Fibroblast of lung (primary cell): ENCODE data around the gene OTUD3. TPM values are rescaled to one million over a fixed set of nuclear protein-coding genes. Genes with fewer than 3 reads are reported as not detected.
A peak's percentile ranks its signal among the peaks of the same experiment; 100 is the strongest.

Experiments
- DNase-seq, 2 donors: peaks; one replicate each; pipeline versions ENCODE4 v3.0.0 to v3.0.0-alpha.2; 2010; ENCODE audit warnings: low read depth in 2 of 2
- H2AFZ ChIP-seq: 2 replicates; pipeline ENCODE4 v1.5.1; 2012; ENCODE audit warnings: low read length, control low read depth, inconsistent platforms
- H3K27ac ChIP-seq: 2 replicates; pipeline ENCODE4 v1.5.1; 2011; ENCODE audit warnings: low read length, control low read depth; ENCODE audit not compliant: insufficient read depth
- H3K27me3 ChIP-seq: 2 replicates; pipeline ENCODE4 v1.5.1; 2011; ENCODE audit warnings: mild to moderate bottlenecking, low read length; ENCODE audit not compliant: control insufficient read depth, insufficient read depth
- H3K36me3 ChIP-seq: 2 replicates; pipeline ENCODE4 v1.5.1; 2011; ENCODE audit warnings: low read length; ENCODE audit not compliant: control insufficient read depth, insufficient read depth
- H3K4me1 ChIP-seq: 2 replicates; pipeline ENCODE4 v1.5.1; 2011; ENCODE audit warnings: low read length; ENCODE audit not compliant: control insufficient read depth, insufficient read depth; ENCODE audit errors: extremely low read depth
- H3K4me2 ChIP-seq: 2 replicates; pipeline ENCODE4 v1.5.1; 2011; ENCODE audit warnings: low read length, control low read depth; ENCODE audit not compliant: insufficient read depth; ENCODE audit errors: extremely low read depth
- H3K4me3 ChIP-seq, 4 experiments: fragments of 200-600 bp in 1 of 4; sonication (generic) in 1 of 4; replicated peaks in 1 of 4; 2 replicates each; pipeline ENCODE4 v1.5.1; 2011 to 2016; ENCODE audit warnings: low read length in 4 of 4, low read depth in 3 of 4, mild to moderate bottlenecking in 3 of 4, control low read depth in 2 of 4, inconsistent platforms in 1 of 4, mixed read lengths in 1 of 4; ENCODE audit not compliant: insufficient read depth in 1 of 4; ENCODE audit errors: control extremely low read depth in 1 of 4
- H3K79me2 ChIP-seq: 2 replicates; pipeline ENCODE4 v1.5.1; 2012; ENCODE audit warnings: mild to moderate bottlenecking, low read length, inconsistent platforms; ENCODE audit not compliant: control insufficient read depth, insufficient read depth
- H3K9ac ChIP-seq: 2 replicates; pipeline ENCODE4 v1.5.1; 2011; ENCODE audit warnings: mild to moderate bottlenecking, low read length, control low read depth; ENCODE audit not compliant: insufficient read depth
- H3K9me3 ChIP-seq: 2 replicates; pipeline ENCODE4 v1.5.1; 2012; ENCODE audit warnings: low read depth, low read length; ENCODE audit not compliant: control insufficient read depth, insufficient read depth
- H4K20me1 ChIP-seq: 2 replicates; pipeline ENCODE4 v1.5.1; 2011; ENCODE audit warnings: low read length; ENCODE audit not compliant: control insufficient read depth, insufficient read depth; ENCODE audit errors: extremely low read depth
- CTCF ChIP-seq, 2 donors: IDR thresholded peaks in 1 of 2; conservative IDR thresholded peaks in 1 of 2; 1 replicate in 1 of 2; 2 replicates in 1 of 2; pipeline ENCODE4 v1.5.1; 2011 to 2012; ENCODE audit warnings: low read length in 2 of 2, control low read depth in 1 of 2, inconsistent platforms in 1 of 2, low read depth in 1 of 2, mild to moderate bottlenecking in 1 of 2
- EZH2 ChIP-seq: IDR thresholded peaks from 2 replicates; pipeline ENCODE4 v1.5.1; 2012; ENCODE audit warnings: low read length, control low read depth, mild to moderate bottlenecking; ENCODE audit errors: missing control alignments
- polyA minus RNA-seq: library from RNA; depleted of rRNA, polyadenylated mRNA; stranded (reverse); fragments of >200 nt; gene quantifications from 2 replicates; pipeline ENCODE4 v1.2.3, GENCODE V29; 2011; ENCODE audit warnings: low replicate concordance
- polyA plus RNA-seq, 2 donors: library from polyadenylated mRNA; depleted of rRNA in 1 of 2; stranded (reverse) in 1 of 2; unstranded in 1 of 2; fragments of >200 nt; gene quantifications; 2 replicates each; pipeline ENCODE4 v1.2.1, GENCODE V29; 2011 to 2012; ENCODE audit warnings: missing spikeins in 1 of 2
- total RNA-seq: library from RNA; depleted of rRNA; stranded (reverse); fragments of >200 nt; gene quantifications from 2 replicates; pipeline ENCODE4 v1.2.1, GENCODE V29; 2014

The OTUD3 gene
- total RNA-seq: 5.0 and 5.1 TPM in 2 replicates
- polyA plus RNA-seq: 2.9 and 3.0 TPM in 2 replicates
- 2.0 and 2.5 TPM in 2 replicates for polyA plus RNA-seq (2012)
- 0.24 and 0.26 TPM in 2 replicates for polyA minus RNA-seq

- H3K79me2 ChIP-seq: peaks cover 42% of the 10 kb centered on the region
- H4K20me1 ChIP-seq: no peaks in the 10 kb centered on the region
- no peak for TF ChIP-seq EZH2
- peak; percentile 79 to 88 for TF ChIP-seq CTCF (conservative IDR thresholded peaks at IDR 0.05 in 1 of 2, IDR thresholded peaks at IDR 0.05 in 1 of 2; ENCODE audit: low read depth in 1 of 2, low read length in 2 of 2)
- no peaks in the 10 kb centered on the region for H3K9me3 ChIP-seq
- DNase-seq: peak; percentile 93 to 98
- H3K36me3 ChIP-seq: no peaks in the 10 kb centered on the region
- H3K27me3 ChIP-seq: peaks cover under 1% of the 10 kb centered on the region
- H3K4me2 ChIP-seq: peak within 1 kb of the TSS; percentile 94
- peak within 1 kb of the TSS; percentile 88 for H3K9ac ChIP-seq
- H3K4me1 ChIP-seq: peaks cover 9% of the 10 kb centered on the region
- peak within 1 kb of the TSS; percentile 44 to 96 (median 82) for H3K4me3 ChIP-seq
- H3K27ac ChIP-seq: peak within 1 kb of the TSS; percentile 78
- H2AFZ ChIP-seq: peak within 1 kb of the TSS; percentile 67
These were observed at the start of gene OTUD3 for GRCh38 chr1:19882111-19883071. TSS of gene OTUD3 (plus strand) at chr1:19882395. CDS start at chr1:19882514, 119 bp downstream.

DNA sequence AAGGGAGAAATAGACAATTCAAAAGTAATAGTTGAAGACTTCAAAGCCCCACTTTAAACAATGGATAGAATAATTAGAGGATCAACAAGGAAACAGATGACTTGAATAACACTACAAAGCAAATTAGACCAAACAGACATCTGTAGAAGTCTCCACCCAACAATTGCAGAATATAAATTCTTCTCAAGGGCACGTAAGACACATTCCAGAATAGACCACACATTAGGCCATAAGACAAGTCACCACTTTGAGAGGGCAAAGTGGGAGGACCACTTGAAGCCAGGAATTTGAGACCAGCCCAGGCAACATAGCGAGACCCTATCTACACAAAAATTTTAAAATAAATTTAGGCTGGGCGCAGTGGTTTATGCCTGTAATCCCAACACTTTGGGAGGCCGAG, 46.6 kb upstream of the OTUD3 start:
- DNase-seq: no peak
- H2AFZ ChIP-seq: no peak overlapping the region
- no peak overlapping the region for H3K4me3 ChIP-seq
- no peaks in the 10 kb centered on the region for H3K36me3 ChIP-seq
- H4K20me1 ChIP-seq: no peaks in the 10 kb centered on the region
- no peak overlapping the region for H3K9ac ChIP-seq
- H3K9me3 ChIP-seq: no peaks in the 10 kb centered on the region
- H3K27ac ChIP-seq: no peak overlapping the region
- H3K4me1 ChIP-seq: no peaks in the 10 kb centered on the region
- no peaks in the 10 kb centered on the region for H3K79me2 ChIP-seq
- no peak overlapping the region for H3K4me2 ChIP-seq
- H3K27me3 ChIP-seq: peaks cover 3% of the 10 kb centered on the region
- TF ChIP-seq EZH2 (no peak), CTCF (conservative IDR thresholded peaks at IDR 0.05 in 1 of 2, IDR thresholded peaks at IDR 0.05 in 1 of 2; ENCODE audit: low read depth in 1 of 2, low read length in 2 of 2) (no peak)

GRCh38 chr1:19837866-19838265, 44.3 kb upstream of the OTUD3 start:
- Histone ChIP-seq H2AFZ (no peak overlapping the region), H3K27me3 (no peaks in the 10 kb centered on the region), H3K36me3 (no peaks in the 10 kb centered on the region), H3K9me3 (no peaks in the 10 kb centered on the region), H4K20me1 (no peaks in the 10 kb centered on the region), H3K4me1 (no peaks in the 10 kb centered on the region), H3K4me3 (no peak overlapping the region), H3K79me2 (no peaks in the 10 kb centered on the region), H3K27ac (no peak overlapping the region), H3K9ac (no peak overlapping the region), H3K4me2 (no peak overlapping the region)
- TF ChIP-seq EZH2: no peak
- TF ChIP-seq CTCF (conservative IDR thresholded peaks at IDR 0.05 in 1 of 2, IDR thresholded peaks at IDR 0.05 in 1 of 2; ENCODE audit: low read depth in 1 of 2, low read length in 2 of 2): no peak
- DNase-seq: no peak
